Measurements from ENCODE around the gene ACSS1.

- TF ChIP-seq CTCF (conservative IDR thresholded peaks at IDR 0.05; ENCODE audit: low read depth in 2 of 2) (no peak), EZH2 (IDR thresholded peaks at IDR 0.05; ENCODE audit: low read depth, unreplicated experiment) (no peak), POLR2AphosphoS5 (IDR thresholded peaks at IDR 0.05; ENCODE audit: low read depth) (no peak), CREB1 (CRISPR knock-in tag; IDR thresholded peaks at IDR 0.05; ENCODE audit: low read depth) (no peak), ZNF331 (CRISPR knock-in tag; IDR thresholded peaks at IDR 0.05; ENCODE audit: low read depth) (no peak), NANOG (IDR thresholded peaks at IDR 0.05; ENCODE audit: borderline replicate concordance) (no peak), EZH2phosphoT487 (IDR thresholded peaks at IDR 0.05; ENCODE audit: unreplicated experiment) (no peak), REST (IDR thresholded peaks at IDR 0.05; ENCODE audit: unreplicated experiment) (no peak), ZNF114 (CRISPR knock-in tag; IDR thresholded peaks at IDR 0.05) (no peak), JUNB (IDR thresholded peaks at IDR 0.05; ENCODE audit: unreplicated experiment) (no peak), STAT1 (IDR thresholded peaks at IDR 0.05; ENCODE audit: unreplicated experiment) (no peak), ETS1 (IDR thresholded peaks at IDR 0.05) (no peak)
Observed at GRCh38 chr20:25024171-25024570, 33.8 kb downstream of the ACSS1 start.
